Measurements from ENCODE around the gene CFP.

Gene CFP

GRCh38 chrX:47576021-47576898, 53.5 kb downstream of the CFP start:
- no peak for DNase-seq (ENCODE audit: low read depth in 4 of 4, low spot score in 1 of 4)

DNA sequence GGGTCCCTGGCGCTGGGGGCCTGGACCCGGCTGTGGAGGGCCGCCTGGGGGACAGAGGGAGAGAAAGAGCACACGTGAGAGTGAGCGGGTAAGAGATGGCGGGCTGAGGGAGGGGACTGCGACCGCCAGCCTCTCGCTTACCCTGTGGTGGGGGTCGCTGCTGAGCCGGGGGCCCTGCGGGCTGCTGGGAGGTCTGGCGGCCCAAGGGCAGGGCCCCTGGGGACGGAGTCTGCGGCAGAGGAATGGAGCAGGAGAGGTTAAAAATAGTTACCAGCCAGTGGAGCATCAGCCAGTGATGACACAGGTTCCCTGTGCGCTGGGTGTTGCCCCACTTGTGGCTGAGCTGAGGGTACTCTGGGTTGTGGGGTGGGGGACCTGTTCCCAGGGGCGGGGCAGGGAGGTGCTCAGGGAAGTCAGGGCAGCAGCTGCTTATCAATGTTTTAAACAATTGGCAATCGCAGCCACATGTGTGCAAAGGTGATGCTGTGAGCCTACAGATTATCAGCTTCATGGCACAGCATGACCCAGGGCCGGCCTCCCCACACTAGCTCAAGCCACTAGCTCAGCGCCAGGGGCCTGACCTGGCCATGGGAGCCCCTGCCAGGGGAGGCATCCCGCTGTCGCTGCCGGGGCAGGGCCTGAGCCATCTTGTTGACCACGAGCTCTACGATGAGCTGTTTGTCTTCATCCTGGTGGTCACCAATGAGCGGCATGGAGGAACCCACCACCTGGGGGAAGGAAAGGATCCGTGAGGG, 55.0 kb downstream of the CFP start:
- DNase-seq (ENCODE audit: low read depth in 4 of 4, low spot score in 1 of 4): no peak

GRCh38 chrX:47574076-47574546, 55.6 kb downstream of the CFP start:
- no peak for DNase-seq (ENCODE audit: low read depth in 4 of 4, low spot score in 1 of 4)

- no peak for DNase-seq (ENCODE audit: low read depth in 4 of 4, low spot score in 1 of 4)
Observed at GRCh38 chrX:47573341-47574075, 56.2 kb downstream of the CFP start.

Measured in stimulated activated CD4-positive, alpha-beta T cell treated with anti-CD3 and anti-CD28 coated beads, Interleukin-1b, Interleukin-23, amount 100 ng/mL, for 24 hours (primary cell).